ENCODE data around the gene PAXX.

DNA sequence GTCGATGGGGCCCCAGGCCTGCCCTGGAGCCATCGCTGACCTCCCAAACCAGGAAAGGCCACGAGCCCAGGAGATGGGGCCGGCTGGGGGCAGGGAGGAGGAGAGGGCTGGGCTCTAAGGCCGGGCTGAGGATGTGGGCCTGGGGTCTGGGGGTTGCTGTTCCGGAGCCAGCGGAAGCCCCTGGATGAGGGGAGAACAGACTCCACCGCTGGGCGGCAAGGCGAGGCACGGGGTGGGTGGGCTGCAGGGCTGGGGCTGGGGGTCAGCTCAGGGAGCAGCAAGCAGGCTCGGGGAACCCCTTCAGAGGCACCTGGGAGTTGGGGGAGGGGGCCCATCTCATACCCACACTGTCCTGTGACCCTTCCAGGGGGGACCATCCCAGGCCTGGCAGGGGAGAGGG lies 28.5 kb upstream of the PAXX start:
- TF ChIP-seq, protein P1, sequence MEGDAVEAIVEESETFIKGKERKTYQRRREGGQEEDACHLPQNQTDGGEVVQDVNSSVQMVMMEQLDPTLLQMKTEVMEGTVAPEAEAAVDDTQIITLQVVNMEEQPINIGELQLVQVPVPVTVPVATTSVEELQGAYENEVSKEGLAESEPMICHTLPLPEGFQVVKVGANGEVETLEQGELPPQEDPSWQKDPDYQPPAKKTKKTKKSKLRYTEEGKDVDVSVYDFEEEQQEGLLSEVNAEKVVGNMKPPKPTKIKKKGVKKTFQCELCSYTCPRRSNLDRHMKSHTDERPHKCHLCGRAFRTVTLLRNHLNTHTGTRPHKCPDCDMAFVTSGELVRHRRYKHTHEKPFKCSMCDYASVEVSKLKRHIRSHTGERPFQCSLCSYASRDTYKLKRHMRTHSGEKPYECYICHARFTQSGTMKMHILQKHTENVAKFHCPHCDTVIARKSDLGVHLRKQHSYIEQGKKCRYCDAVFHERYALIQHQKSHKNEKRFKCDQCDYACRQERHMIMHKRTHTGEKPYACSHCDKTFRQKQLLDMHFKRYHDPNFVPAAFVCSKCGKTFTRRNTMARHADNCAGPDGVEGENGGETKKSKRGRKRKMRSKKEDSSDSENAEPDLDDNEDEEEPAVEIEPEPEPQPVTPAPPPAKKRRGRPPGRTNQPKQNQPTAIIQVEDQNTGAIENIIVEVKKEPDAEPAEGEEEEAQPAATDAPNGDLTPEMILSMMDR (IDR thresholded peaks at IDR 0.05; ENCODE audit: borderline replicate concordance, extremely low read depth, low read length, poor library complexity, severe bottlenecking) = no peak
- TF ChIP-seq EZH2 (IDR thresholded peaks at IDR 0.05; ENCODE audit: borderline replicate concordance, low read depth, low read length, severe bottlenecking) = no peak
